GM23338 (cell line): ENCODE data around the gene KLRF2. TPM values are rescaled to one million over a fixed set of nuclear protein-coding genes. Genes with fewer than 3 reads are reported as not detected.

Source experiments
- ATAC-seq: fragments of 200-7000 bp; cut with Tn5 transposase; 3 replicates; pipeline ENCODE4 v1.9.1; 2020
- DNase-seq: peaks from one replicate; pipeline ENCODE4 v3.0.0-alpha.2; 2015; ENCODE audit warnings: low spot score
- H2AFZ ChIP-seq: fragments of 200-600 bp; sonication (generic); 2 replicates; pipeline ENCODE4 v1.8.0; 2016; ENCODE audit warnings: antibody characterized with exemption, mild to moderate bottlenecking, moderate library complexity
- H3F3A ChIP-seq: fragments of 200-600 bp; sonication (generic); replicated peaks from 2 replicates; pipeline ENCODE4 v1.8.0; 2017; ENCODE audit warnings: antibody characterized with exemption, mixed run types, low read depth
- H3K27ac ChIP-seq: fragments of 200-600 bp; sonication (generic); 2 replicates; pipeline ENCODE4 v1.6.1; 2016; ENCODE audit warnings: low read depth
- H3K27me3 ChIP-seq: fragments of 200-600 bp; sonication (generic); 2 replicates; pipeline ENCODE4 v1.8.0; 2016; ENCODE audit warnings: mild to moderate bottlenecking, mixed run types, moderate library complexity; ENCODE audit not compliant: insufficient read depth
- H3K36me3 ChIP-seq: fragments of 200-600 bp; sonication (generic); 2 replicates; pipeline ENCODE4 v1.8.0; 2016; ENCODE audit warnings: mild to moderate bottlenecking; ENCODE audit not compliant: insufficient read depth
- H3K4me1 ChIP-seq: fragments of 200-600 bp; sonication (generic); 2 replicates; pipeline ENCODE4 v1.8.0; 2016; ENCODE audit warnings: mild to moderate bottlenecking, moderate library complexity; ENCODE audit not compliant: insufficient read depth
- H3K4me2 ChIP-seq: fragments of 200-600 bp; sonication (generic); 2 replicates; pipeline ENCODE4 v1.7.1; 2017; ENCODE audit warnings: mixed run types
- H3K4me3 ChIP-seq: fragments of 200-600 bp; sonication (generic); 2 replicates; pipeline ENCODE4 v1.6.1; 2016; ENCODE audit warnings: mixed run types
- H3K79me2 ChIP-seq: fragments of 200-600 bp; sonication (generic); replicated peaks from 2 replicates; pipeline ENCODE4 v1.8.0; 2017; ENCODE audit warnings: mild to moderate bottlenecking; ENCODE audit not compliant: insufficient read depth
- H3K9me2 ChIP-seq: fragments of 200-600 bp; sonication (generic); 2 replicates; pipeline ENCODE4 v1.8.0; 2017; ENCODE audit not compliant: insufficient read depth
- H4K20me1 ChIP-seq: fragments of 200-600 bp; sonication (generic); replicated peaks from 2 replicates; pipeline ENCODE4 v1.8.0; 2017; ENCODE audit warnings: mild to moderate bottlenecking; ENCODE audit not compliant: insufficient read depth
- H3K27ac Mint-ChIP-seq: 2 replicates; pipeline ENCODE4 v1.8.0; 2020; ENCODE audit warnings: inconsistent platforms, mild to moderate bottlenecking, moderate library complexity, mixed read lengths
- H3K27me3 Mint-ChIP-seq: 3 replicates; pipeline ENCODE4 v1.8.0; 2022; ENCODE audit warnings: low read depth, mild to moderate bottlenecking, moderate library complexity, mixed read lengths, inconsistent platforms; ENCODE audit not compliant: insufficient read depth, poor library complexity
- H3K36me3 Mint-ChIP-seq: 3 replicates; pipeline ENCODE4 v1.8.0; 2021; ENCODE audit warnings: low read depth, mild to moderate bottlenecking, inconsistent platforms, moderate library complexity, mixed read lengths
- H3K4me1 Mint-ChIP-seq: 3 replicates; pipeline ENCODE4 v1.8.0; 2020; ENCODE audit warnings: mild to moderate bottlenecking, inconsistent platforms, mixed read lengths
- H3K4me3 Mint-ChIP-seq: 3 replicates; pipeline ENCODE4 v1.8.0; 2021; ENCODE audit warnings: moderate library complexity, mild to moderate bottlenecking, inconsistent platforms, mixed read lengths
- H3K9me3 Mint-ChIP-seq: 3 replicates; pipeline ENCODE4 v1.8.0; 2020; ENCODE audit warnings: moderate library complexity, mild to moderate bottlenecking, inconsistent platforms, mixed read lengths
- EZH2 ChIP-seq: fragments of 200-600 bp; sonication (generic); IDR thresholded peaks from one replicate; pipeline ENCODE4 v1.8.0; 2017; ENCODE audit warnings: antibody characterized with exemption, mild to moderate bottlenecking, low read depth; ENCODE audit not compliant: unreplicated experiment
- NANOG ChIP-seq: IDR thresholded peaks from 2 replicates; pipeline ENCODE4 v1.6.1; 2016; ENCODE audit warnings: antibody characterized with exemption, borderline replicate concordance
- POLR2AphosphoS5 ChIP-seq: IDR thresholded peaks from 2 replicates; pipeline ENCODE4 v1.6.1; 2016; ENCODE audit warnings: antibody characterized with exemption, low read depth
- ZNF114 ChIP-seq: fragments of 250-450 bp; sonication (Bioruptor Pico); IDR thresholded peaks from 2 replicates; pipeline ENCODE4 v1.5.0; 2020; ENCODE audit warnings: mild to moderate bottlenecking, moderate library complexity
- ZNF331 ChIP-seq: fragments of 250-450 bp; sonication (Bioruptor Pico); IDR thresholded peaks from 2 replicates; pipeline ENCODE4 v1.5.0; 2020; ENCODE audit warnings: low read depth, mild to moderate bottlenecking, moderate library complexity
- polyA plus RNA-seq: library from polyadenylated mRNA; unstranded; fragments of >200 nt; fragmentation: Nextera tagmentation; extraction: Ambion mirVana; gene quantifications from 2 replicates; pipeline ENCODE4 v1.2.1, GENCODE V29; 2016
- total RNA-seq: library from RNA; depleted of rRNA; stranded (reverse); fragments of >200 nt; shearing (Covaris generic); gene quantifications from 2 replicates; pipeline ENCODE4 v1.2.3, GENCODE V29; 2014
- TF ChIP-seq, protein P1 (sequence below): IDR thresholded peaks from one replicate; pipeline ENCODE4 v1.6.1; 2018; ENCODE audit warnings: antibody characterized with exemption; ENCODE audit not compliant: unreplicated experiment
- TF ChIP-seq, protein P2 (sequence below): IDR thresholded peaks from 2 replicates; pipeline ENCODE4 v1.6.1; 2016; ENCODE audit warnings: antibody characterized with exemption
- TF ChIP-seq, protein P3 (sequence below): fragments of 250-450 bp; sonication (Bioruptor Pico); IDR thresholded peaks from 2 replicates; pipeline ENCODE4 v1.5.0; 2020; ENCODE audit warnings: mild to moderate bottlenecking, moderate library complexity
- TF ChIP-seq, protein P4 (sequence below), 2 experiments: fragments of 200-600 bp in 1 of 2; sonication (generic) in 1 of 2; conservative IDR thresholded peaks; 2 replicates each; pipeline versions ENCODE4 v1.5.1 to v1.6.1; 2016 to 2017; ENCODE audit warnings: antibody characterized with exemption in 2 of 2, low read depth in 2 of 2, mild to moderate bottlenecking in 2 of 2, moderate library complexity in 1 of 2

The KLRF2 gene
- total and polyA plus RNA-seq, 2 experiments from 2014 or later, result not detected

DNA sequence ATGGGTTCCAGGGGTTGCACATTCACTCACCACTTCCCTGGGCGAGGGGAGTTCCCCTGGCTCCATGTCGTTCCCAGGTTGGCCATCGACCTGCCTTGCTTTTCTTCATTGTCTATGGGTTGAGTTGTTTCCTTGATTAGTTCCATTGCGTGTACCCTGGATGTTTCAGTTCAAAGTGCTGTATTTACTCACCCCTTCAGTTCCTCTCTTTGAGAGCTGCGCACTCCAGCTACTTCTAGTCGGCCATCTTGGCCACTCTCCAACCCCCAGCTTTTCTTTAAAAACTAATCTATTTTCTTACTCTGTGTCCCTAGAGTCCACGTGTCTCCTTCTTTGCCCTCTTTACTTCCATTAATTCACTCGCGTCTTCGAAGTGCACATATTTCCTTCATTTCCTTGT, 39.2 kb downstream of the KLRF2 start:
- DNase-seq (no peak), ATAC-seq (no peak)
- H3K4me3 ChIP-seq, result no peak overlapping the region
- 0 out of 3 replicates have a peak, but pooled peaks cover 5% of the 10 kb centered on the region for H3K36me3 Mint-ChIP-seq
- H3K27me3 Mint-ChIP-seq, result no peaks in the 10 kb centered on the region
- no peaks in the 10 kb centered on the region for H3F3A ChIP-seq
- H3K27ac ChIP-seq, result no peak overlapping the region
- no peak overlapping the region for H3K27ac Mint-ChIP-seq
- no peaks in the 10 kb centered on the region for H3K9me2 ChIP-seq
- H4K20me1 ChIP-seq, result no peaks in the 10 kb centered on the region
- H3K4me3 Mint-ChIP-seq, result no peak overlapping the region
- no peak overlapping the region for H2AFZ ChIP-seq
- H3K36me3 ChIP-seq, result no peaks in the 10 kb centered on the region
- H3K4me1 ChIP-seq, result no peaks in the 10 kb centered on the region
- H3K4me1 Mint-ChIP-seq, result no peaks in the 10 kb centered on the region
- TF ChIP-seq ZNF114 (CRISPR knock-in tag), result no peak
- no peak for TF ChIP-seq EZH2
- no peak for TF ChIP-seq NANOG
- no peak for TF ChIP-seq ZNF331 (CRISPR knock-in tag)
- TF ChIP-seq, protein P1, sequence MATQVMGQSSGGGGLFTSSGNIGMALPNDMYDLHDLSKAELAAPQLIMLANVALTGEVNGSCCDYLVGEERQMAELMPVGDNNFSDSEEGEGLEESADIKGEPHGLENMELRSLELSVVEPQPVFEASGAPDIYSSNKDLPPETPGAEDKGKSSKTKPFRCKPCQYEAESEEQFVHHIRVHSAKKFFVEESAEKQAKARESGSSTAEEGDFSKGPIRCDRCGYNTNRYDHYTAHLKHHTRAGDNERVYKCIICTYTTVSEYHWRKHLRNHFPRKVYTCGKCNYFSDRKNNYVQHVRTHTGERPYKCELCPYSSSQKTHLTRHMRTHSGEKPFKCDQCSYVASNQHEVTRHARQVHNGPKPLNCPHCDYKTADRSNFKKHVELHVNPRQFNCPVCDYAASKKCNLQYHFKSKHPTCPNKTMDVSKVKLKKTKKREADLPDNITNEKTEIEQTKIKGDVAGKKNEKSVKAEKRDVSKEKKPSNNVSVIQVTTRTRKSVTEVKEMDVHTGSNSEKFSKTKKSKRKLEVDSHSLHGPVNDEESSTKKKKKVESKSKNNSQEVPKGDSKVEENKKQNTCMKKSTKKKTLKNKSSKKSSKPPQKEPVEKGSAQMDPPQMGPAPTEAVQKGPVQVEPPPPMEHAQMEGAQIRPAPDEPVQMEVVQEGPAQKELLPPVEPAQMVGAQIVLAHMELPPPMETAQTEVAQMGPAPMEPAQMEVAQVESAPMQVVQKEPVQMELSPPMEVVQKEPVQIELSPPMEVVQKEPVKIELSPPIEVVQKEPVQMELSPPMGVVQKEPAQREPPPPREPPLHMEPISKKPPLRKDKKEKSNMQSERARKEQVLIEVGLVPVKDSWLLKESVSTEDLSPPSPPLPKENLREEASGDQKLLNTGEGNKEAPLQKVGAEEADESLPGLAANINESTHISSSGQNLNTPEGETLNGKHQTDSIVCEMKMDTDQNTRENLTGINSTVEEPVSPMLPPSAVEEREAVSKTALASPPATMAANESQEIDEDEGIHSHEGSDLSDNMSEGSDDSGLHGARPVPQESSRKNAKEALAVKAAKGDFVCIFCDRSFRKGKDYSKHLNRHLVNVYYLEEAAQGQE, result no peak
- TF ChIP-seq, protein P2, sequence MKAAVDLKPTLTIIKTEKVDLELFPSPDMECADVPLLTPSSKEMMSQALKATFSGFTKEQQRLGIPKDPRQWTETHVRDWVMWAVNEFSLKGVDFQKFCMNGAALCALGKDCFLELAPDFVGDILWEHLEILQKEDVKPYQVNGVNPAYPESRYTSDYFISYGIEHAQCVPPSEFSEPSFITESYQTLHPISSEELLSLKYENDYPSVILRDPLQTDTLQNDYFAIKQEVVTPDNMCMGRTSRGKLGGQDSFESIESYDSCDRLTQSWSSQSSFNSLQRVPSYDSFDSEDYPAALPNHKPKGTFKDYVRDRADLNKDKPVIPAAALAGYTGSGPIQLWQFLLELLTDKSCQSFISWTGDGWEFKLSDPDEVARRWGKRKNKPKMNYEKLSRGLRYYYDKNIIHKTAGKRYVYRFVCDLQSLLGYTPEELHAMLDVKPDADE, result no peak
- TF ChIP-seq, protein P3, sequence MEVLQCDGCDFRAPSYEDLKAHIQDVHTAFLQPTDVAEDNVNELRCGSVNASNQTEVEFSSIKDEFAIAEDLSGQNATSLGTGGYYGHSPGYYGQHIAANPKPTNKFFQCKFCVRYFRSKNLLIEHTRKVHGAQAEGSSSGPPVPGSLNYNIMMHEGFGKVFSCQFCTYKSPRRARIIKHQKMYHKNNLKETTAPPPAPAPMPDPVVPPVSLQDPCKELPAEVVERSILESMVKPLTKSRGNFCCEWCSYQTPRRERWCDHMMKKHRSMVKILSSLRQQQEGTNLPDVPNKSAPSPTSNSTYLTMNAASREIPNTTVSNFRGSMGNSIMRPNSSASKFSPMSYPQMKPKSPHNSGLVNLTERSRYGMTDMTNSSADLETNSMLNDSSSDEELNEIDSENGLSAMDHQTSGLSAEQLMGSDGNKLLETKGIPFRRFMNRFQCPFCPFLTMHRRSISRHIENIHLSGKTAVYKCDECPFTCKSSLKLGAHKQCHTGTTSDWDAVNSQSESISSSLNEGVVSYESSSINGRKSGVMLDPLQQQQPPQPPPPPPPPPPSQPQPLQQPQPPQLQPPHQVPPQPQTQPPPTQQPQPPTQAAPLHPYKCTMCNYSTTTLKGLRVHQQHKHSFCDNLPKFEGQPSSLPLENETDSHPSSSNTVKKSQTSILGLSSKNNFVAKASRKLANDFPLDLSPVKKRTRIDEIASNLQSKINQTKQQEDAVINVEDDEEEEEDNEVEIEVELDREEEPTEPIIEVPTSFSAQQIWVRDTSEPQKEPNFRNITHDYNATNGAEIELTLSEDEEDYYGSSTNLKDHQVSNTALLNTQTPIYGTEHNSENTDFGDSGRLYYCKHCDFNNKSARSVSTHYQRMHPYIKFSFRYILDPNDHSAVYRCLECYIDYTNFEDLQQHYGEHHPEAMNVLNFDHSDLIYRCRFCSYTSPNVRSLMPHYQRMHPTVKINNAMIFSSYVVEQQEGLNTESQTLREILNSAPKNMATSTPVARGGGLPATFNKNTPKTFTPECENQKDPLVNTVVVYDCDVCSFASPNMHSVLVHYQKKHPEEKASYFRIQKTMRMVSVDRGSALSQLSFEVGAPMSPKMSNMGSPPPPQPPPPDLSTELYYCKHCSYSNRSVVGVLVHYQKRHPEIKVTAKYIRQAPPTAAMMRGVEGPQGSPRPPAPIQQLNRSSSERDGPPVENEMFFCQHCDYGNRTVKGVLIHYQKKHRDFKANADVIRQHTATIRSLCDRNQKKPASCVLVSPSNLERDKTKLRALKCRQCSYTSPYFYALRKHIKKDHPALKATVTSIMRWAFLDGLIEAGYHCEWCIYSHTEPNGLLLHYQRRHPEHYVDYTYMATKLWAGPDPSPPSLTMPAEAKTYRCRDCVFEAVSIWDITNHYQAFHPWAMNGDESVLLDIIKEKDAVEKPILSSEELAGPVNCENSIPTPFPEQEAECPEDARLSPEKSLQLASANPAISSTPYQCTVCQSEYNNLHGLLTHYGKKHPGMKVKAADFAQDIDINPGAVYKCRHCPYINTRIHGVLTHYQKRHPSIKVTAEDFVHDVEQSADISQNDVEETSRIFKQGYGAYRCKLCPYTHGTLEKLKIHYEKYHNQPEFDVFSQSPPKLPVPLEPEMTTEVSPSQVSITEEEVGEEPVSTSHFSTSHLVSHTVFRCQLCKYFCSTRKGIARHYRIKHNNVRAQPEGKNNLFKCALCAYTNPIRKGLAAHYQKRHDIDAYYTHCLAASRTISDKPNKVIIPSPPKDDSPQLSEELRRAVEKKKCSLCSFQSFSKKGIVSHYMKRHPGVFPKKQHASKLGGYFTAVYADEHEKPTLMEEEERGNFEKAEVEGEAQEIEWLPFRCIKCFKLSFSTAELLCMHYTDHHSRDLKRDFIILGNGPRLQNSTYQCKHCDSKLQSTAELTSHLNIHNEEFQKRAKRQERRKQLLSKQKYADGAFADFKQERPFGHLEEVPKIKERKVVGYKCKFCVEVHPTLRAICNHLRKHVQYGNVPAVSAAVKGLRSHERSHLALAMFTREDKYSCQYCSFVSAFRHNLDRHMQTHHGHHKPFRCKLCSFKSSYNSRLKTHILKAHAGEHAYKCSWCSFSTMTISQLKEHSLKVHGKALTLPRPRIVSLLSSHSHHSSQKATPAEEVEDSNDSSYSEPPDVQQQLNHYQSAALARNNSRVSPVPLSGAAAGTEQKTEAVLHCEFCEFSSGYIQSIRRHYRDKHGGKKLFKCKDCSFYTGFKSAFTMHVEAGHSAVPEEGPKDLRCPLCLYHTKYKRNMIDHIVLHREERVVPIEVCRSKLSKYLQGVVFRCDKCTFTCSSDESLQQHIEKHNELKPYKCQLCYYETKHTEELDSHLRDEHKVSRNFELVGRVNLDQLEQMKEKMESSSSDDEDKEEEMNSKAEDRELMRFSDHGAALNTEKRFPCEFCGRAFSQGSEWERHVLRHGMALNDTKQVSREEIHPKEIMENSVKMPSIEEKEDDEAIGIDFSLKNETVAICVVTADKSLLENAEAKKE (CRISPR knock-in tag), result no peak
- TF ChIP-seq POLR2AphosphoS5, result no peak
- TF ChIP-seq, protein P4, sequence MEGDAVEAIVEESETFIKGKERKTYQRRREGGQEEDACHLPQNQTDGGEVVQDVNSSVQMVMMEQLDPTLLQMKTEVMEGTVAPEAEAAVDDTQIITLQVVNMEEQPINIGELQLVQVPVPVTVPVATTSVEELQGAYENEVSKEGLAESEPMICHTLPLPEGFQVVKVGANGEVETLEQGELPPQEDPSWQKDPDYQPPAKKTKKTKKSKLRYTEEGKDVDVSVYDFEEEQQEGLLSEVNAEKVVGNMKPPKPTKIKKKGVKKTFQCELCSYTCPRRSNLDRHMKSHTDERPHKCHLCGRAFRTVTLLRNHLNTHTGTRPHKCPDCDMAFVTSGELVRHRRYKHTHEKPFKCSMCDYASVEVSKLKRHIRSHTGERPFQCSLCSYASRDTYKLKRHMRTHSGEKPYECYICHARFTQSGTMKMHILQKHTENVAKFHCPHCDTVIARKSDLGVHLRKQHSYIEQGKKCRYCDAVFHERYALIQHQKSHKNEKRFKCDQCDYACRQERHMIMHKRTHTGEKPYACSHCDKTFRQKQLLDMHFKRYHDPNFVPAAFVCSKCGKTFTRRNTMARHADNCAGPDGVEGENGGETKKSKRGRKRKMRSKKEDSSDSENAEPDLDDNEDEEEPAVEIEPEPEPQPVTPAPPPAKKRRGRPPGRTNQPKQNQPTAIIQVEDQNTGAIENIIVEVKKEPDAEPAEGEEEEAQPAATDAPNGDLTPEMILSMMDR (conservative IDR thresholded peaks at IDR 0.05; ENCODE audit: low read depth in 2 of 2), result no peak
- H3K9me3 Mint-ChIP-seq, result peaks cover 7% of the 10 kb centered on the region
- H3K4me2 ChIP-seq, result no peak overlapping the region
- H3K27me3 ChIP-seq, result no peaks in the 10 kb centered on the region
- H3K79me2 ChIP-seq, result no peaks in the 10 kb centered on the region
